OCI-LY1 (cell line): ENCODE results near the gene CDHR1.

Experiments used
- EZH2 ChIP-seq: fragments of 200-600 bp; sonication (generic), shearing (Covaris generic); IDR thresholded peaks from 2 replicates; pipeline ENCODE4 v1.8.0; 2017; ENCODE audit warnings: borderline replicate concordance, mixed run types, mild to moderate bottlenecking, antibody characterized with exemption, low read length, moderate library complexity, mixed read lengths
- TF ChIP-seq, protein P1 (sequence below): fragments of 200-600 bp; sonication (generic), shearing (Covaris generic); IDR thresholded peaks from 2 replicates; pipeline ENCODE4 v1.5.1; 2017; ENCODE audit warnings: mild to moderate bottlenecking, antibody characterized with exemption, low read length, moderate library complexity, mixed read lengths

DNA sequence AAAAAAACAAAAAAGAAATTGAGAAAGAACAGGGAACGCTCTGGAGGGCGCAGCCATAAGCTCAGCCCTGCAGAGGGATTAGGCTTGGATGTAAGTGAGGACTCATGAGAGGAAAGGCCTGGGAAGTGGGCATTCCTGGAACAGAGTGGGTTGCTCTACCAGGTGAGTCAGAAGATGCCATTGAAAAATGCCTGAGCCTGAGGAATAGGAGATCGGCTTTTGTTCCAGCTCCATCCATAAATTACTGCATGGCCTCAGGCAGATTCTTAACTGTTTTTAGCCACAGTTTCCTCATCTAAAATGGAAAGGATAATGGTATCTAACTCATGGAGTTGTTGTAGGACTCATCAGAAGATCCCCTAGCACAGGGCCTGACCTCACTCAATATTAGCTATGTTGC is 49.4 kb downstream of the CDHR1 start:
- TF ChIP-seq, protein P1, sequence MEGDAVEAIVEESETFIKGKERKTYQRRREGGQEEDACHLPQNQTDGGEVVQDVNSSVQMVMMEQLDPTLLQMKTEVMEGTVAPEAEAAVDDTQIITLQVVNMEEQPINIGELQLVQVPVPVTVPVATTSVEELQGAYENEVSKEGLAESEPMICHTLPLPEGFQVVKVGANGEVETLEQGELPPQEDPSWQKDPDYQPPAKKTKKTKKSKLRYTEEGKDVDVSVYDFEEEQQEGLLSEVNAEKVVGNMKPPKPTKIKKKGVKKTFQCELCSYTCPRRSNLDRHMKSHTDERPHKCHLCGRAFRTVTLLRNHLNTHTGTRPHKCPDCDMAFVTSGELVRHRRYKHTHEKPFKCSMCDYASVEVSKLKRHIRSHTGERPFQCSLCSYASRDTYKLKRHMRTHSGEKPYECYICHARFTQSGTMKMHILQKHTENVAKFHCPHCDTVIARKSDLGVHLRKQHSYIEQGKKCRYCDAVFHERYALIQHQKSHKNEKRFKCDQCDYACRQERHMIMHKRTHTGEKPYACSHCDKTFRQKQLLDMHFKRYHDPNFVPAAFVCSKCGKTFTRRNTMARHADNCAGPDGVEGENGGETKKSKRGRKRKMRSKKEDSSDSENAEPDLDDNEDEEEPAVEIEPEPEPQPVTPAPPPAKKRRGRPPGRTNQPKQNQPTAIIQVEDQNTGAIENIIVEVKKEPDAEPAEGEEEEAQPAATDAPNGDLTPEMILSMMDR = no peak
- no peak for TF ChIP-seq EZH2
